GM12872 (cell line): ENCODE measurements around the gene SP3.

ENCODE experiments used
- TF ChIP-seq, protein P1 (sequence below): IDR thresholded peaks from 3 replicates; pipeline ENCODE4 v1.5.1; 2011; ENCODE audit warnings: low read depth, mild to moderate bottlenecking, low read length, moderate library complexity; ENCODE audit not compliant: insufficient read depth

Gene SP3

DNA sequence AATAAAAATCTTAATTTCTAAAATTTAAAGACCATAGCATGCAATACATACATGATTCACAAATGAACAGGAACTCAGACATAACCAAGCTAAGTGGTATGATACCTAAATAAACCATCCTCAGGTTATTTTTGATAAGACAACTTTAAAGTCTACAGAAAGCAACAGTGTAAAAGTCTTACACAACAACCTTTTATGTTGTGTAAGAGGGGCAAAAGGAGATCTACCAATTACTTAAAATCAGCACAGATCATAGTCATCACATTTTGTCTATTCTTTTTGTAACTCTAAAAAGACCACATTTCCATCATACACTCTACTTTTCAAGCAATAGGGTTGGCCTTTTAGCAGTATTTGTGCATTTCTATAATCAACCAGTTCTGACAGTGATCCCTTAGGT is 16.3 kb downstream of the SP3 start:
- TF ChIP-seq, protein P1, sequence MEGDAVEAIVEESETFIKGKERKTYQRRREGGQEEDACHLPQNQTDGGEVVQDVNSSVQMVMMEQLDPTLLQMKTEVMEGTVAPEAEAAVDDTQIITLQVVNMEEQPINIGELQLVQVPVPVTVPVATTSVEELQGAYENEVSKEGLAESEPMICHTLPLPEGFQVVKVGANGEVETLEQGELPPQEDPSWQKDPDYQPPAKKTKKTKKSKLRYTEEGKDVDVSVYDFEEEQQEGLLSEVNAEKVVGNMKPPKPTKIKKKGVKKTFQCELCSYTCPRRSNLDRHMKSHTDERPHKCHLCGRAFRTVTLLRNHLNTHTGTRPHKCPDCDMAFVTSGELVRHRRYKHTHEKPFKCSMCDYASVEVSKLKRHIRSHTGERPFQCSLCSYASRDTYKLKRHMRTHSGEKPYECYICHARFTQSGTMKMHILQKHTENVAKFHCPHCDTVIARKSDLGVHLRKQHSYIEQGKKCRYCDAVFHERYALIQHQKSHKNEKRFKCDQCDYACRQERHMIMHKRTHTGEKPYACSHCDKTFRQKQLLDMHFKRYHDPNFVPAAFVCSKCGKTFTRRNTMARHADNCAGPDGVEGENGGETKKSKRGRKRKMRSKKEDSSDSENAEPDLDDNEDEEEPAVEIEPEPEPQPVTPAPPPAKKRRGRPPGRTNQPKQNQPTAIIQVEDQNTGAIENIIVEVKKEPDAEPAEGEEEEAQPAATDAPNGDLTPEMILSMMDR = no peak

GRCh38 chr2:173948198-173948597 is 17.0 kb downstream of the SP3 start:
- TF ChIP-seq, protein P1 = no peak

GRCh38 chr2:173947131-173947530 is 18.0 kb downstream of the SP3 start:
- TF ChIP-seq, protein P1 = no peak

DNA sequence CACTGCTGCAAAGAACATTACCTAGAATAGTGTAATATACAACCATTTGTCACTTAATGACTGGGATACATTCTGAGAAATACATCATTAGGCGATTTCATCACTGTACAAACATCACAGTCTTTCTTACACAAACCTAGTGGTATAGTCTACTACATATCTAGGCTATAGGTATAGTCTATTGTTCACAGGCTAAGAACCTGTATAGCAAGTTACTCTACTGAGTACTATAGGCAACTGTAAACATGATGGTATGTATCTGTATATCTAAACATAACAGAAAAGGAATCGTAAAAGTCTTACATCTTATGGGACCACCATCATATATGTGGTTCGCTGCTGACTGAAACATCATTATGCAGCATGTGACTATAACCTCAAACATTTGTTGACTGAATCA is 21.4 kb downstream of the SP3 start:
- TF ChIP-seq, protein P1 = no peak

- TF ChIP-seq, protein P1 = no peak
These were observed 22.2 kb downstream of the SP3 start for GRCh38 chr2:173942861-173943523.

- TF ChIP-seq, protein P1 = no peak
These were observed 23.6 kb downstream of the SP3 start for GRCh38 chr2:173941567-173941966.

DNA sequence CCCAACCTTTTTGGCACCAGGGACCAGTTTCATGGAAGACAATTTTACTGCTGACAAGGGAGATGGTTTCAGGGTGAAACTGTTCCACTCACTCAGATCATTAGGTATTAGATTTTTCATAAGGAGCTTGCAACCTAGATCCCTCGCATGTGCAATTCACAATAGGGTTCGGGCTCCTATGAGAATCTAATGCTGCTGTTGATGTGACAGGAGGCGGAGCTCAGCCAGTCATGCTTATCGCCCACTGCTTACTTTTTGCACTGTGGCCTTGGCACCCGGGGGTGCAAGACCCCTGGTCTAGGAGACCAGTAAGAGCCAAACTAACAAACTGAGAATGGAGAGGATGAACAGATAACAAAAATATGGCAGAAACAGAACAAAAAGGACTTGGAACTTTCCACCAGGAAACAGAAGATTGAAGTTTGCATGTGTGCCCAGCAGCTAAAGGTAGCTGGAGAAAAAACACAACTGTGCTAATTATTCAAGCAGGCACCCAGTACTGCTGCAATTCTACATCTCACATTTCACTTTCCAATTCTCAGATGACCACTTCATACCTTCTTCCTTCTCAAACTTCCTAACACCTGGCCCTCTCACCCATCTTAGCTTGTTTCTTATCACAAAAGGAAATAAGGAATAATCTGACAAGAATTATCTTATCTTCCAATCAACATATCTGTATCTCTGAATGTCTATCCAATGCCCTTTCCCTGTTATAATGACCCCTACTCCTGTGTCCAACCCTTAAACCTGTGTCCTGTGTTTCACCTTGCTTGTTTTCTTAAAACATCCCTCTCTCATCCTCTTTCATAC is 24.8 kb downstream of the SP3 start:
- TF ChIP-seq, protein P1 = no peak
